Measurements from ENCODE around the gene AKT1. TPM values are rescaled to one million over a fixed set of nuclear protein-coding genes. Genes with fewer than 3 reads are reported as not detected.

The AKT1 gene
- total and polyA plus RNA-seq, 2 experiments from 2014 or later = 19.2 to 78.7 TPM

GRCh38 chr14:104803280-104803911 lies 7.8 kb upstream of the AKT1 start (continued):
- TF ChIP-seq REST (IDR thresholded peaks at IDR 0.05; ENCODE audit: unreplicated experiment) (no peak), STAT1 (IDR thresholded peaks at IDR 0.05; ENCODE audit: unreplicated experiment) (no peak), CTCF (conservative IDR thresholded peaks at IDR 0.05; ENCODE audit: low read depth in 2 of 2) (no peak), ETS1 (IDR thresholded peaks at IDR 0.05) (no peak), ZNF114 (CRISPR knock-in tag; IDR thresholded peaks at IDR 0.05) (no peak)

GRCh38 chr14:104802394-104803184 lies 7.0 kb upstream of the AKT1 start:
- peaks cover 58% of the 10 kb centered on the region for H3K27me3 Mint-ChIP-seq (ENCODE audit: insufficient read depth, low read depth, poor library complexity)
- no peak for TF ChIP-seq ZNF114 (CRISPR knock-in tag; IDR thresholded peaks at IDR 0.05)
- no peak for TF ChIP-seq CTCF (conservative IDR thresholded peaks at IDR 0.05; ENCODE audit: low read depth in 2 of 2)
- no peak for TF ChIP-seq ZNF462 (CRISPR knock-in tag; IDR thresholded peaks at IDR 0.05)

More at GRCh38 chr14:104802394-104803184, 7.0 kb upstream of the AKT1 start:
- Histone ChIP-seq H3K4me3 (no peak overlapping the region), H3K4me1 (ENCODE audit: insufficient read depth) (peaks cover 13% of the 10 kb centered on the region; the same call in 1 of the 2 replicates), H3K9me2 (ENCODE audit: insufficient read depth) (0 out of 2 replicates have a peak, but pooled peaks cover 3% of the 10 kb centered on the region), H3K36me3 (ENCODE audit: insufficient read depth) (no peaks in the 10 kb centered on the region), H2AFZ (no peak overlapping the region), H3F3A (replicated peaks; ENCODE audit: low read depth) (peaks cover 12% of the 10 kb centered on the region; the same call in 1 of the 2 replicates), H3K27ac (ENCODE audit: low read depth) (no peak overlapping the region), H4K20me1 (replicated peaks; ENCODE audit: insufficient read depth) (no peaks in the 10 kb centered on the region), H3K4me2 (no peak overlapping the region), H3K79me2 (replicated peaks; ENCODE audit: insufficient read depth) (no peaks in the 10 kb centered on the region), H3K27me3 (ENCODE audit: insufficient read depth) (peaks cover 45% of the 10 kb centered on the region)
- Mint-ChIP-seq H3K4me1 (peaks cover 20% of the 10 kb centered on the region), H3K4me3 (peak overlapping the region; percentile 17; the same call in 1 of the 3 replicates), H3K36me3 (ENCODE audit: low read depth) (no peaks in the 10 kb centered on the region), H3K9me3 (peaks cover 11% of the 10 kb centered on the region), H3K27ac (no peak overlapping the region)
- ATAC-seq (no peak), DNase-seq (ENCODE audit: low spot score) (no peak)

Data from GM23338 (cell line).